ENCODE results near the gene SLITRK6.

GRCh38 chr13:85771856-85772255, 27.4 kb downstream of the SLITRK6 start:
- no peak for TF ChIP-seq CTCF (IDR thresholded peaks at IDR 0.05)
- no peak for TF ChIP-seq POLR2A (IDR thresholded peaks at IDR 0.05)

All from uterus (tissue), 2 donors.